Left lung (tissue), 10 donors: ENCODE results near the gene SOD3. TPM values are rescaled to one million over a fixed set of nuclear protein-coding genes. Genes with fewer than 3 reads are reported as not detected.

Experiments used
- ATAC-seq: fragments of 200-7000 bp; cut with Tn5 transposase; one replicate; pipeline ENCODE4 v1.9.1; 2020; ENCODE audit warnings: moderate library complexity
- DNase-seq, 4 donors: peaks; one replicate each; pipeline ENCODE4 v3.0.0-alpha.2; 2013 to 2020
- H3K27ac ChIP-seq, 2 donors: fragments of 200-600 bp; sonication (generic) in 1 of 2; one replicate each; pipeline versions ENCODE4 v1.5.0 to v1.8.0; 2020 to 2021
- H3K27me3 ChIP-seq, 2 donors: fragments of 200-600 bp; sonication (generic) in 1 of 2; one replicate each; pipeline versions ENCODE4 v1.5.0 to v1.8.0; 2020 to 2021
- H3K36me3 ChIP-seq, 2 donors: fragments of 200-600 bp; sonication (generic) in 1 of 2; one replicate each; pipeline versions ENCODE4 v1.5.0 to v1.8.0; 2020 to 2021
- H3K4me1 ChIP-seq, 2 donors: fragments of 200-600 bp; one replicate each; pipeline ENCODE4 v1.8.0; 2021
- H3K4me3 ChIP-seq, 2 donors: fragments of 200-600 bp; sonication (generic) in 1 of 2; one replicate each; pipeline versions ENCODE4 v1.5.0 to v1.8.0; 2020 to 2021; ENCODE audit warnings: mild to moderate bottlenecking in 1 of 2
- H3K9me3 ChIP-seq, 2 donors: fragments of 200-600 bp; sonication (generic) in 1 of 2; one replicate each; pipeline versions ENCODE4 v1.5.0 to v1.8.0; 2020 to 2021
- CTCF ChIP-seq, 2 donors: fragments of 200-600 bp; sonication (generic) in 1 of 2; IDR thresholded peaks; one replicate each; pipeline versions ENCODE4 v1.5.0 to v1.8.0; 2021; ENCODE audit warnings: antibody characterized with exemption in 2 of 2
- intact Hi-C, 2 donors: fragments of 100-400 bp; cut with DNase I; formaldehyde crosslinking; loops; one replicate each; pipeline versions ENCODE4 v1.11.2 to v1.14.2; 2022
- polyA plus RNA-seq, 6 donors: library from polyadenylated mRNA; unstranded; fragments of 120-200 nt; gene quantifications; one replicate each; pipeline ENCODE4 v1.2.1, GENCODE V29; 2013; ENCODE audit not compliant: insufficient read length in 6 of 6
- total RNA-seq, 2 donors: library from RNA; stranded (reverse); fragmentation: NEBNext Ultra II Directional; extraction: Animal tissue kit (Norgen Biotek cat#: 25700); gene quantifications; one replicate each; pipeline ENCODE4 v1.2.1, GENCODE V29; 2021
- donor health status: DM: no; HTN: yes; CAD: no.
- donor health status: DM: no; HTN: no; CAD: no.

Gene SOD3
- total and polyA plus RNA-seq, 8 donors = 12.6 to 236 (median 17.5) TPM

- intact Hi-C loops = no loop called here
- Histone ChIP-seq H3K4me1 (no peaks in the 10 kb centered on the region), H3K36me3 (peaks cover 0 to 41% of the 10 kb centered on the region in 2 donors), H3K27me3 (no peaks in the 10 kb centered on the region), H3K4me3 (no peak overlapping the region), H3K9me3 (no peaks in the 10 kb centered on the region), H3K27ac (no peak overlapping the region)
- no peak for TF ChIP-seq CTCF (IDR thresholded peaks at IDR 0.05)
- DNase-seq = no peak
- no peak for ATAC-seq
Measured at GRCh38 chr4:24835696-24836095, 40.3 kb downstream of the SOD3 start.

- Histone ChIP-seq H3K27me3 (no peaks in the 10 kb centered on the region), H3K9me3 (no peaks in the 10 kb centered on the region), H3K36me3 (peaks cover 0 to 30% of the 10 kb centered on the region in 2 donors), H3K27ac (no peak overlapping the region), H3K4me1 (no peaks in the 10 kb centered on the region), H3K4me3 (no peak overlapping the region)
- no peak for ATAC-seq
- no peak for DNase-seq
- no peak for TF ChIP-seq CTCF (IDR thresholded peaks at IDR 0.05)
- intact Hi-C loops = no loop called here
Measured at GRCh38 chr4:24836661-24837242, 41.4 kb downstream of the SOD3 start.

GRCh38 chr4:24837336-24837735 is 42.0 kb downstream of the SOD3 start:
- Histone ChIP-seq H3K4me3 (no peak overlapping the region), H3K9me3 (no peaks in the 10 kb centered on the region), H3K36me3 (peaks cover 0 to 26% of the 10 kb centered on the region in 2 donors), H3K27ac (no peak overlapping the region), H3K4me1 (no peaks in the 10 kb centered on the region), H3K27me3 (no peaks in the 10 kb centered on the region)
- no peak for TF ChIP-seq CTCF (IDR thresholded peaks at IDR 0.05)
- no peak for ATAC-seq
- DNase-seq = no peak
- intact Hi-C loops = no loop called here

- no peaks in the 10 kb centered on the region for H3K27me3 ChIP-seq
- no peaks in the 10 kb centered on the region for H3K4me1 ChIP-seq
- H3K4me3 ChIP-seq = no peak overlapping the region
- no peak overlapping the region for H3K27ac ChIP-seq
- ATAC-seq (no peak), DNase-seq (no peak)
- peaks cover 0 to 26% of the 10 kb centered on the region in 2 donors for H3K36me3 ChIP-seq
- H3K9me3 ChIP-seq = no peaks in the 10 kb centered on the region
- TF ChIP-seq CTCF (IDR thresholded peaks at IDR 0.05) = no peak
- intact Hi-C loops = no loop called here
Measured at GRCh38 chr4:24837781-24838180, 42.4 kb downstream of the SOD3 start.

- TF ChIP-seq CTCF (IDR thresholded peaks at IDR 0.05) = no peak
- Histone ChIP-seq H3K9me3 (no peaks in the 10 kb centered on the region), H3K27me3 (no peaks in the 10 kb centered on the region), H3K4me3 (no peak overlapping the region), H3K27ac (no peak overlapping the region), H3K4me1 (no peaks in the 10 kb centered on the region), H3K36me3 (peaks cover 0 to 11% of the 10 kb centered on the region in 2 donors)
- no peak for DNase-seq
- ATAC-seq = no peak
- intact Hi-C loops = no loop called here
Measured at GRCh38 chr4:24840362-24840761, 45.0 kb downstream of the SOD3 start.
